ENCODE data around the gene TCEAL5.
A peak's percentile ranks its signal among the peaks of the same experiment; 100 is the strongest.

Gene TCEAL5

GRCh38 chrX:103275947-103276567 lies 493 bp downstream of the TCEAL5 start:
- Histone ChIP-seq H4K12ac (ENCODE audit: low read depth, low read length) (no peak overlapping the region), H4K91ac (ENCODE audit: low read depth, low read length) (no peak overlapping the region), H3K4ac (ENCODE audit: low read depth, low read length) (no peak overlapping the region), H3K18ac (ENCODE audit: low read length) (no peak overlapping the region), H3K14ac (ENCODE audit: low read length) (no peak overlapping the region), H3K79me2 (ENCODE audit: control insufficient read depth, insufficient read depth, low read length, poor library complexity) (no peaks in the 10 kb centered on the region), H3K9ac (ENCODE audit: low read length) (no peak overlapping the region), H3K4me3 (ENCODE audit: low read depth, low read length) (no peak overlapping the region), H3K79me1 (ENCODE audit: low read length) (no peaks in the 10 kb centered on the region), H2AK5ac (ENCODE audit: low read length) (no peak overlapping the region), H3K4me1 (ENCODE audit: control insufficient read depth in 1 of 2, insufficient read depth in 2 of 2, low read length in 2 of 2) (no peaks in the 10 kb centered on the region), H3K27me3 (ENCODE audit: insufficient read depth, low read length) (no peaks in the 10 kb centered on the region), H3K27ac (ENCODE audit: low read depth, low read length) (no peak overlapping the region), H2BK12ac (ENCODE audit: low read length) (no peak overlapping the region), H2BK5ac (ENCODE audit: low read depth, low read length, poor library complexity) (no peak overlapping the region), H4K8ac (ENCODE audit: low read depth, low read length) (no peak overlapping the region), H3K9me3 (ENCODE audit: insufficient read depth, low read depth, low read length) (no peaks in the 10 kb centered on the region), H3K4me2 (ENCODE audit: low read length) (no peak overlapping the region), H3K23ac (ENCODE audit: low read length) (no peak overlapping the region), H2AFZ (ENCODE audit: insufficient read depth, low read length, poor library complexity) (no peak overlapping the region), H3K36me3 (ENCODE audit: control insufficient read depth in 1 of 2, insufficient read depth in 2 of 2, low read length in 2 of 2) (no peaks in the 10 kb centered on the region), H2BK120ac (ENCODE audit: insufficient read depth, low read length, poor library complexity) (no peak overlapping the region)
- no CpG with 5 or more reads among the region's 23 CpGs for WGBS (ENCODE audit: extremely low coverage, insufficient coverage, insufficient read length)
- peak in 1 of 2 donors; percentile 39 for DNase-seq

- H2BK12ac ChIP-seq (ENCODE audit: low read length) = no peak overlapping the region
- DNase-seq = no peak
- WGBS (ENCODE audit: extremely low coverage, insufficient coverage, insufficient read length) = no CpG with 5 or more reads among the region's 4 CpGs
These were observed 2.3 kb downstream of the TCEAL5 start for GRCh38 chrX:103274284-103274683.

GRCh38 chrX:103258275-103258674 lies 18.3 kb downstream of the TCEAL5 start:
- H3K4me2 ChIP-seq (ENCODE audit: low read length) = no peak overlapping the region
- no peak overlapping the region for H3K23ac ChIP-seq (ENCODE audit: low read length)
- no peak overlapping the region for H3K27ac ChIP-seq (ENCODE audit: low read depth, low read length)
- H3K9ac ChIP-seq (ENCODE audit: low read length) = no peak overlapping the region
- H3K4ac ChIP-seq (ENCODE audit: low read depth, low read length) = no peak overlapping the region
- H3K79me1 ChIP-seq (ENCODE audit: low read length) = peaks cover 14% of the 10 kb centered on the region
- no peaks in the 10 kb centered on the region for H3K27me3 ChIP-seq (ENCODE audit: insufficient read depth, low read length)
- no peaks in the 10 kb centered on the region for H3K36me3 ChIP-seq (ENCODE audit: control insufficient read depth in 1 of 2, insufficient read depth in 2 of 2, low read length in 2 of 2)
- peaks cover 0 to 2% of the 10 kb centered on the region in 2 experiments for H3K4me1 ChIP-seq (ENCODE audit: control insufficient read depth in 1 of 2, insufficient read depth in 2 of 2, low read length in 2 of 2)
- no peaks in the 10 kb centered on the region for H3K79me2 ChIP-seq (ENCODE audit: control insufficient read depth, insufficient read depth, low read length, poor library complexity)
- H2BK12ac ChIP-seq (ENCODE audit: low read length) = no peak overlapping the region
- H3K18ac ChIP-seq (ENCODE audit: low read length) = no peak overlapping the region
- no peak overlapping the region for H4K91ac ChIP-seq (ENCODE audit: low read depth, low read length)
- no peak overlapping the region for H4K8ac ChIP-seq (ENCODE audit: low read depth, low read length)
- H2AK5ac ChIP-seq (ENCODE audit: low read length) = no peak overlapping the region
- no peak overlapping the region for H3K4me3 ChIP-seq (ENCODE audit: low read depth, low read length)
- no peak for DNase-seq
- H3K14ac ChIP-seq (ENCODE audit: low read length) = no peak overlapping the region
- no peak overlapping the region for H2AFZ ChIP-seq (ENCODE audit: insufficient read depth, low read length, poor library complexity)
- H2BK5ac ChIP-seq (ENCODE audit: low read depth, low read length, poor library complexity) = no peak overlapping the region
- H3K9me3 ChIP-seq (ENCODE audit: insufficient read depth, low read depth, low read length) = no peaks in the 10 kb centered on the region
- H2BK120ac ChIP-seq (ENCODE audit: insufficient read depth, low read length, poor library complexity) = no peak overlapping the region
- no peak overlapping the region for H4K12ac ChIP-seq (ENCODE audit: low read depth, low read length)

More at GRCh38 chrX:103274284-103274683, 2.3 kb downstream of the TCEAL5 start:
- Histone ChIP-seq H3K9ac (ENCODE audit: low read length) (no peak overlapping the region), H3K4me2 (ENCODE audit: low read length) (no peak overlapping the region), H3K4me1 (ENCODE audit: control insufficient read depth in 1 of 2, insufficient read depth in 2 of 2, low read length in 2 of 2) (no peaks in the 10 kb centered on the region), H3K27ac (ENCODE audit: low read depth, low read length) (no peak overlapping the region), H3K27me3 (ENCODE audit: insufficient read depth, low read length) (no peaks in the 10 kb centered on the region), H4K12ac (ENCODE audit: low read depth, low read length) (no peak overlapping the region), H3K23ac (ENCODE audit: low read length) (no peak overlapping the region), H2BK120ac (ENCODE audit: insufficient read depth, low read length, poor library complexity) (no peak overlapping the region), H3K18ac (ENCODE audit: low read length) (no peak overlapping the region), H3K4ac (ENCODE audit: low read depth, low read length) (no peak overlapping the region), H3K4me3 (ENCODE audit: low read depth, low read length) (no peak overlapping the region), H4K8ac (ENCODE audit: low read depth, low read length) (no peak overlapping the region), H3K36me3 (ENCODE audit: control insufficient read depth in 1 of 2, insufficient read depth in 2 of 2, low read length in 2 of 2) (no peaks in the 10 kb centered on the region), H3K79me2 (ENCODE audit: control insufficient read depth, insufficient read depth, low read length, poor library complexity) (no peaks in the 10 kb centered on the region), H3K9me3 (ENCODE audit: insufficient read depth, low read depth, low read length) (no peaks in the 10 kb centered on the region), H3K14ac (ENCODE audit: low read length) (no peak overlapping the region), H2AK5ac (ENCODE audit: low read length) (no peak overlapping the region), H4K91ac (ENCODE audit: low read depth, low read length) (no peak overlapping the region), H2AFZ (ENCODE audit: insufficient read depth, low read length, poor library complexity) (no peak overlapping the region), H3K79me1 (ENCODE audit: low read length) (no peaks in the 10 kb centered on the region), H2BK5ac (ENCODE audit: low read depth, low read length, poor library complexity) (no peak overlapping the region)

- H2AK5ac ChIP-seq (ENCODE audit: low read length) = no peak overlapping the region
- no peak overlapping the region for H2AFZ ChIP-seq (ENCODE audit: insufficient read depth, low read length, poor library complexity)
- no peak overlapping the region for H3K9ac ChIP-seq (ENCODE audit: low read length)
- H4K91ac ChIP-seq (ENCODE audit: low read depth, low read length) = no peak overlapping the region
- H3K79me2 ChIP-seq (ENCODE audit: control insufficient read depth, insufficient read depth, low read length, poor library complexity) = no peaks in the 10 kb centered on the region
- no peak overlapping the region for H3K4ac ChIP-seq (ENCODE audit: low read depth, low read length)
- H2BK12ac ChIP-seq (ENCODE audit: low read length) = no peak overlapping the region
- H3K14ac ChIP-seq (ENCODE audit: low read length) = no peak overlapping the region
- H3K36me3 ChIP-seq (ENCODE audit: control insufficient read depth in 1 of 2, insufficient read depth in 2 of 2, low read length in 2 of 2) = peaks cover 0 to 5% of the 10 kb centered on the region in 2 experiments
- no peak overlapping the region for H3K4me3 ChIP-seq (ENCODE audit: low read depth, low read length)
- H4K12ac ChIP-seq (ENCODE audit: low read depth, low read length) = no peak overlapping the region
- H4K8ac ChIP-seq (ENCODE audit: low read depth, low read length) = no peak overlapping the region
- no peak overlapping the region for H2BK120ac ChIP-seq (ENCODE audit: insufficient read depth, low read length, poor library complexity)
- H3K27me3 ChIP-seq (ENCODE audit: insufficient read depth, low read length) = no peaks in the 10 kb centered on the region
- H3K9me3 ChIP-seq (ENCODE audit: insufficient read depth, low read depth, low read length) = no peaks in the 10 kb centered on the region
- no peak overlapping the region for H3K18ac ChIP-seq (ENCODE audit: low read length)
- peaks cover 16% of the 10 kb centered on the region for H3K79me1 ChIP-seq (ENCODE audit: low read length)
- H2BK5ac ChIP-seq (ENCODE audit: low read depth, low read length, poor library complexity) = no peak overlapping the region
- peaks cover 4 to 7% of the 10 kb centered on the region in 2 experiments for H3K4me1 ChIP-seq (ENCODE audit: control insufficient read depth in 1 of 2, insufficient read depth in 2 of 2, low read length in 2 of 2)
- no peak overlapping the region for H3K27ac ChIP-seq (ENCODE audit: low read depth, low read length)
- no peak for DNase-seq
- H3K4me2 ChIP-seq (ENCODE audit: low read length) = no peak overlapping the region
- no peak overlapping the region for H3K23ac ChIP-seq (ENCODE audit: low read length)
These were observed 19.9 kb downstream of the TCEAL5 start for GRCh38 chrX:103256651-103257050.

Data from trophoblast cell (in vitro differentiated cells and primary cell).